Measurements from ENCODE around the gene EGLN3.
"Not testable (repeated sequence)": the region's sequence is repeated elsewhere in the genome, so short reads cannot be mapped to it uniquely, and the experiment has no call there.

EGLN3 gene

GRCh38 chr14:33932576-33933345 lies 18.1 kb downstream of the EGLN3 start:
- DNase-seq (ENCODE audit: low read depth) = no peak
- Histone ChIP-seq H3K9me3 (ENCODE audit: control insufficient read depth, low read length) (no peaks in the 10 kb centered on the region), H3K36me3 (ENCODE audit: control insufficient read depth, insufficient read depth, low read length, severe bottlenecking) (no peaks in the 10 kb centered on the region), H3K27me3 (replicated peaks; ENCODE audit: control insufficient read depth, insufficient read depth, low read length) (no peaks in the 10 kb centered on the region), H3K4me3 (ENCODE audit: low read length) (no peak overlapping the region), H3K9ac (ENCODE audit: low read length) (no peak overlapping the region), H3K4me1 (ENCODE audit: control insufficient read depth, insufficient read depth, low read length) (peaks cover 36% of the 10 kb centered on the region)

DNA sequence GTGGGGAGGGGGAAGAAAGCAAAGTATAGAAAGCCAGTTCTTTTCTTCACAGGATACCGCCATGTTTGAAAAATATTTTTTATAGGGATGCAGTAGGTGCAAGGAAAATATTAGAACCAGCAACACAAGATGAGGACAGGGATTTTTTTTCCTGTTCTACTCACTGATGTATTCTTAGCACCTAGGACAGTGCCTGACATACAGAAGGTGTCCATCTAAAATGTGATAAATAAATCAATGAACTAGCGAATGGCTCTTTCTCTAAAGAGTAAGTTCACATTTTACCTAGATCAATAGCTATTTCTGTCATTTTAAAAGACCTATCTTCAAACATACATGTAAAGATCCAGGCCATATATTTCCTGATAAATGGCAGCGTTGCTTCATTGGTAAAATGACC lies 18.8 kb downstream of the EGLN3 start:
- Histone ChIP-seq H3K4me1 (ENCODE audit: control insufficient read depth, insufficient read depth, low read length) (peaks cover 36% of the 10 kb centered on the region), H3K9ac (ENCODE audit: low read length) (no peak overlapping the region), H3K4me3 (ENCODE audit: low read length) (no peak overlapping the region), H3K9me3 (ENCODE audit: control insufficient read depth, low read length) (no peaks in the 10 kb centered on the region), H3K36me3 (ENCODE audit: control insufficient read depth, insufficient read depth, low read length, severe bottlenecking) (no peaks in the 10 kb centered on the region), H3K27me3 (replicated peaks; ENCODE audit: control insufficient read depth, insufficient read depth, low read length) (no peaks in the 10 kb centered on the region)
- DNase-seq (ENCODE audit: low read depth) = no peak

GRCh38 chr14:33931461-33931860 lies 19.4 kb downstream of the EGLN3 start:
- no peaks in the 10 kb centered on the region for H3K27me3 ChIP-seq (replicated peaks; ENCODE audit: control insufficient read depth, insufficient read depth, low read length)
- H3K9ac ChIP-seq (ENCODE audit: low read length) = no peak overlapping the region
- H3K9me3 ChIP-seq (ENCODE audit: control insufficient read depth, low read length) = no peaks in the 10 kb centered on the region
- no peak overlapping the region for H3K4me3 ChIP-seq (ENCODE audit: low read length)
- H3K36me3 ChIP-seq (ENCODE audit: control insufficient read depth, insufficient read depth, low read length, severe bottlenecking) = no peaks in the 10 kb centered on the region
- peaks cover 36% of the 10 kb centered on the region for H3K4me1 ChIP-seq (ENCODE audit: control insufficient read depth, insufficient read depth, low read length)
- DNase-seq (ENCODE audit: low read depth) = no peak

- no peak for DNase-seq (ENCODE audit: low read depth)
- H3K27me3 ChIP-seq (replicated peaks; ENCODE audit: control insufficient read depth, insufficient read depth, low read length) = no peaks in the 10 kb centered on the region
- no peaks in the 10 kb centered on the region for H3K9me3 ChIP-seq (ENCODE audit: control insufficient read depth, low read length)
- H3K4me1 ChIP-seq (ENCODE audit: control insufficient read depth, insufficient read depth, low read length) = peaks cover 36% of the 10 kb centered on the region
- no peak overlapping the region for H3K4me3 ChIP-seq (ENCODE audit: low read length)
- H3K36me3 ChIP-seq (ENCODE audit: control insufficient read depth, insufficient read depth, low read length, severe bottlenecking) = no peaks in the 10 kb centered on the region
- no peak overlapping the region for H3K9ac ChIP-seq (ENCODE audit: low read length)
Observed at GRCh38 chr14:33930439-33930838, 20.4 kb downstream of the EGLN3 start.

DNA sequence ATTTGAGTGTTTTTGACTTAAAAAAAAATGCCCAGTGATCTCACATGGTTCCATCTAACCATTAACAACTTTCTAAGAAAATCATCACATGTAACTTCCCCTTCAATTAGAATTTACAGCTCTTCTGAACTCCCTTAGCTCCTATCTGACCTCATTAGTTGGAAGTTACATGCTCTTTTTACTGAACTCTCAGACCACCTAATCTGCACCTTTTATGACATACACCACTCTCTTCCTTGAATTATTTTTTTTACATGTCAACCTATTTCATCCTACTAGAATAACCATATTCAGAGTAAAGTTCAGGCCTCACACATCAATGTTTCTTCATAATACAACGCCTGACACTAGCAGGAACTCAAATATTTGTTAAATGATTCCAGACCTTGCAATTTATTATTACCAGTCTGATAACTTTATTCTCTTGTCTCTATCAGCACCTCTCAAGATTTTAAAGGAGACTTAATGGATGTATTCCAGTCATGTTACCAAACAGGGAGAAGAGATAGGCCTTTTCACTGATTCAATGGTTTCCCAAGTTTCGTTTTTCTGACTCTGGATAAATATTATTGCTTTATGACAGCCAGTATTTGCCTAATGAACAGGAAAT lies 21.0 kb downstream of the EGLN3 start:
- no peaks in the 10 kb centered on the region for H3K27me3 ChIP-seq (replicated peaks; ENCODE audit: control insufficient read depth, insufficient read depth, low read length)
- H3K4me3 ChIP-seq (ENCODE audit: low read length) = no peak overlapping the region
- H3K36me3 ChIP-seq (ENCODE audit: control insufficient read depth, insufficient read depth, low read length, severe bottlenecking) = no peaks in the 10 kb centered on the region
- DNase-seq (ENCODE audit: low read depth) = no peak
- no peaks in the 10 kb centered on the region for H3K9me3 ChIP-seq (ENCODE audit: control insufficient read depth, low read length)
- H3K9ac ChIP-seq (ENCODE audit: low read length) = no peak overlapping the region
- peaks cover 36% of the 10 kb centered on the region for H3K4me1 ChIP-seq (ENCODE audit: control insufficient read depth, insufficient read depth, low read length)

DNA sequence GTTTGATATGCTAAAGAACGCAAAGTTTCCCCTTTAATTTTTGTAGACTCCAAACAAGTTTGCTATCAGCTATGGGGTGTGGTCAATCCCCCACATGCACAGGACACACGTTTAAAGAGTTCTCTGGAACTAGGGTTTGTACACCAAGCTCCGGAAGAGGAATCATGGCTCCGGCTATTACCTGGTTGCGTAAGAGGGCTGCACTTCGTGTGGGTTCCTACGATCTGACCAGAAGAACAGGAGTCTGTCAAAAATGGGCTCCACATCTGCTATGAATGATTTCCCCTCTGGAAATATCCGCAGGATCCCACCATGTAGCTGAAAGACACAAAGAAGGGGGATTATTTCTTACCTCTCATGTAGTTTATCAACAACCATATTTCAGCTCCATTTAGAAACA lies 22.0 kb downstream of the EGLN3 start:
- no peak overlapping the region for H3K4me3 ChIP-seq (ENCODE audit: low read length)
- H3K36me3 ChIP-seq (ENCODE audit: control insufficient read depth, insufficient read depth, low read length, severe bottlenecking) = no peaks in the 10 kb centered on the region
- no peaks in the 10 kb centered on the region for H3K9me3 ChIP-seq (ENCODE audit: control insufficient read depth, low read length)
- no peak overlapping the region for H3K9ac ChIP-seq (ENCODE audit: low read length)
- no peaks in the 10 kb centered on the region for H3K27me3 ChIP-seq (replicated peaks; ENCODE audit: control insufficient read depth, insufficient read depth, low read length)
- no peak for DNase-seq (ENCODE audit: low read depth)
- peaks cover 34% of the 10 kb centered on the region for H3K4me1 ChIP-seq (ENCODE audit: control insufficient read depth, insufficient read depth, low read length)

- Histone ChIP-seq H3K36me3 (ENCODE audit: control insufficient read depth, insufficient read depth, low read length, severe bottlenecking) (no peaks in the 10 kb centered on the region), H3K27me3 (replicated peaks; ENCODE audit: control insufficient read depth, insufficient read depth, low read length) (no peaks in the 10 kb centered on the region), H3K9me3 (ENCODE audit: control insufficient read depth, low read length) (no peaks in the 10 kb centered on the region), H3K4me3 (ENCODE audit: low read length) (no peak overlapping the region), H3K9ac (ENCODE audit: low read length) (no peak overlapping the region), H3K4me1 (ENCODE audit: control insufficient read depth, insufficient read depth, low read length) (peaks cover 25% of the 10 kb centered on the region)
- no peak for DNase-seq (ENCODE audit: low read depth)
Observed at GRCh38 chr14:33927944-33928343, 22.9 kb downstream of the EGLN3 start.

- H3K9ac ChIP-seq (ENCODE audit: low read length); H3K4me3 ChIP-seq (ENCODE audit: low read length); DNase-seq (ENCODE audit: low read depth); H3K27me3 ChIP-seq (replicated peaks; ENCODE audit: control insufficient read depth, insufficient read depth, low read length); H3K9me3 ChIP-seq (ENCODE audit: control insufficient read depth, low read length); H3K36me3 ChIP-seq (ENCODE audit: control insufficient read depth, insufficient read depth, low read length, severe bottlenecking): not testable (repeated sequence)
- peaks cover 21% of the 10 kb centered on the region for H3K4me1 ChIP-seq (ENCODE audit: control insufficient read depth, insufficient read depth, low read length)
Observed at GRCh38 chr14:33926967-33927366, 23.9 kb downstream of the EGLN3 start.

- H3K4me1 ChIP-seq (ENCODE audit: control insufficient read depth, insufficient read depth, low read length) = peaks cover 15% of the 10 kb centered on the region
- H3K9ac ChIP-seq (ENCODE audit: low read length) = no peak overlapping the region
- H3K27me3 ChIP-seq (replicated peaks; ENCODE audit: control insufficient read depth, insufficient read depth, low read length) = no peaks in the 10 kb centered on the region
- DNase-seq (ENCODE audit: low read depth) = no peak
- no peaks in the 10 kb centered on the region for H3K9me3 ChIP-seq (ENCODE audit: control insufficient read depth, low read length)
- no peak overlapping the region for H3K4me3 ChIP-seq (ENCODE audit: low read length)
- no peaks in the 10 kb centered on the region for H3K36me3 ChIP-seq (ENCODE audit: control insufficient read depth, insufficient read depth, low read length, severe bottlenecking)
Observed at GRCh38 chr14:33925946-33926345, 24.9 kb downstream of the EGLN3 start.

DNA sequence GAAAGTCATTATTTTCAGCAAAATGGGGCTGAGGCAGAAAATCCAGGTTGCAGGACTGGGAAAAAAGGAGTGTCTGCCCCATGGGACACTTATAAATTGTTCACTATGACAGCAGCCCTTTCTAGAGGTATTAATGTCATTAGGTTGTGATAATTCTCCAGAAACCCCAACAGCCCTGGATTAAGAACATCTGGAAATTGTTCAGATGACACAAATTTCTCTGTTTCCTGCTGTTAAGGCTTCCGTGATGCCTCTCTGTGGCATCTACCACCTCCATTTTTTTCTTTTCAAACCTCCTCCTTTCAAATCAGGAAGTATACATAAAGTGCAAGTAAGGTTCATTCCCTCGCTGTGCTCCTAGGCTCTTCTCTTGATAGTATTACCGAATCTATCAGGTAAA lies 25.6 kb downstream of the EGLN3 start:
- Histone ChIP-seq H3K4me1 (ENCODE audit: control insufficient read depth, insufficient read depth, low read length) (peaks cover 8% of the 10 kb centered on the region), H3K36me3 (ENCODE audit: control insufficient read depth, insufficient read depth, low read length, severe bottlenecking) (no peaks in the 10 kb centered on the region), H3K4me3 (ENCODE audit: low read length) (no peak overlapping the region), H3K9ac (ENCODE audit: low read length) (no peak overlapping the region), H3K9me3 (ENCODE audit: control insufficient read depth, low read length) (no peaks in the 10 kb centered on the region), H3K27me3 (replicated peaks; ENCODE audit: control insufficient read depth, insufficient read depth, low read length) (no peaks in the 10 kb centered on the region)
- DNase-seq (ENCODE audit: low read depth) = no peak

DNA sequence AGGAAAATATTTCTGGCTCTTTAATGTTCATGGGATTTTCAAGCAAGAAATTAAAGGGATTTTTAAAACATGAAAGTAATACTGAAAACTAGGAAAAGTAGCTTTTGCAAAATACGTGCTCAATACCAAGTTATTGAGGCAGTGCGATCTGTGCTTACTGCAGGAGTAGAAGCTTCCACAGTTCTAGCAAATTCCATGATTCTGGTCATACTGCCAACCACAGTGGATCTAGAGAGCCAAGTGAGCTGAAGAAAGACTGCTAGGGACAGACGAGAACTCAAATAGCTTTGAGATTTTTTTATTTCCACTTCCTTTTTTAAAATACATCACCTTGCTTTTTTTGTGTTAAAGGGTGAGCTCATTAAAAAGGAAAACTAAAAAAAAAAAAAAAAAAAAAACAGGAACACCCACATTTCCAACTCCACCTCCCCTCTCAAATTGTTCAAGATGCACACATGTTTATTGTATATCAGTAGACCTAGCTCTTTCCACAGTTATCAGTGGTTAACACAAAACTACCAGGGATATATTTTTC lies 26.2 kb downstream of the EGLN3 start:
- DNase-seq (ENCODE audit: low read depth) = no peak
- no peaks in the 10 kb centered on the region for H3K36me3 ChIP-seq (ENCODE audit: control insufficient read depth, insufficient read depth, low read length, severe bottlenecking)
- H3K4me1 ChIP-seq (ENCODE audit: control insufficient read depth, insufficient read depth, low read length) = peaks cover 2% of the 10 kb centered on the region
- H3K9ac ChIP-seq (ENCODE audit: low read length) = no peak overlapping the region
- no peaks in the 10 kb centered on the region for H3K9me3 ChIP-seq (ENCODE audit: control insufficient read depth, low read length)
- no peak overlapping the region for H3K4me3 ChIP-seq (ENCODE audit: low read length)
- H3K27me3 ChIP-seq (replicated peaks; ENCODE audit: control insufficient read depth, insufficient read depth, low read length) = no peaks in the 10 kb centered on the region
